Upper lobe of left lung (tissue), 6 donors: ENCODE data around the gene RTN4. TPM values are rescaled to one million over a fixed set of nuclear protein-coding genes. Genes with fewer than 3 reads are reported as not detected.

ENCODE experiments used
- ATAC-seq, 2 donors: fragments of 200-7000 bp; cut with Tn5 transposase; one replicate each; pipeline ENCODE4 v1.9.1; 2022; ENCODE audit warnings: mild to moderate bottlenecking in 2 of 2, moderate library complexity in 2 of 2; ENCODE audit not compliant: low FRiP score in 2 of 2
- DNase-seq, 2 donors: peaks; one replicate each; pipeline ENCODE4 v3.0.0-alpha.2; 2019 to 2020
- H3K27ac ChIP-seq, 4 donors: fragments of 200-600 bp; sonication (generic); one replicate each; pipeline ENCODE4 v1.5.1; 2016 to 2019
- H3K27me3 ChIP-seq, 4 donors: fragments of 200-600 bp; sonication (generic); one replicate each; pipeline ENCODE4 v1.5.1; 2017 to 2019
- H3K36me3 ChIP-seq, 4 donors: fragments of 200-600 bp; sonication (generic); one replicate each; pipeline ENCODE4 v1.5.1; 2016 to 2019
- H3K4me1 ChIP-seq, 4 donors: fragments of 200-600 bp; sonication (generic); one replicate each; pipeline ENCODE4 v1.5.1; 2018 to 2019
- H3K4me3 ChIP-seq, 4 donors: fragments of 200-600 bp; sonication (generic); one replicate each; pipeline ENCODE4 v1.5.1; 2017 to 2019; ENCODE audit warnings: mild to moderate bottlenecking in 2 of 4, moderate library complexity in 1 of 4
- H3K9me3 ChIP-seq, 4 donors: fragments of 200-600 bp; sonication (generic); one replicate each; pipeline ENCODE4 v1.5.1; 2018 to 2019
- EP300 ChIP-seq, 4 donors: sonication (generic); formaldehyde crosslinking; IDR thresholded peaks; one replicate each; pipeline ENCODE4 v1.5.1; 2017; ENCODE audit warnings: antibody characterized with exemption in 4 of 4, control low read depth in 2 of 4
- POLR2A ChIP-seq, 4 donors: fragments of 450-650 bp; IDR thresholded peaks; one replicate each; pipeline ENCODE4 v1.5.1; 2016 to 2017; ENCODE audit warnings: antibody characterized with exemption in 4 of 4, mild to moderate bottlenecking in 2 of 4
- POLR2AphosphoS5 ChIP-seq, 2 donors: sonication (generic); formaldehyde crosslinking; IDR thresholded peaks; one replicate each; pipeline ENCODE4 v1.5.1; 2017; ENCODE audit warnings: antibody characterized with exemption in 2 of 2
- WGBS, 2 donors: methylation state at CpG; one replicate each; pipeline ENCODE4 v1.1.5; 2017 to 2018; 5-methylcytosine and 5-hydroxymethylcytosine counted together
- total RNA-seq, 6 donors: library from RNA; depleted of rRNA in 4 of 6; stranded (reverse); fragments of >200 nt in 4 of 6; gene quantifications; one replicate each; pipeline versions ENCODE4 v1.1.0 to v1.2.1, GENCODE V29; 2016 to 2021
- TF ChIP-seq, protein P1 (sequence below), 6 experiments: fragments of 450-650 bp in 4 of 6; fragments of 200-600 bp in 2 of 6; sonication (generic) in 2 of 6; IDR thresholded peaks; one replicate each; pipeline ENCODE4 v1.5.1; 2016 to 2019; ENCODE audit warnings: antibody characterized with exemption in 6 of 6
- donor health status: DM: no; HTN: no; CAD: no; lungs with moderate emphysema.
- donor health status: DM: no; HTN: yes; CAD: no; lungs with severe emphysema.

RTN4 gene
- total RNA-seq, 6 donors from 2014 or later: 128 to 345 (median 233) TPM

DNA sequence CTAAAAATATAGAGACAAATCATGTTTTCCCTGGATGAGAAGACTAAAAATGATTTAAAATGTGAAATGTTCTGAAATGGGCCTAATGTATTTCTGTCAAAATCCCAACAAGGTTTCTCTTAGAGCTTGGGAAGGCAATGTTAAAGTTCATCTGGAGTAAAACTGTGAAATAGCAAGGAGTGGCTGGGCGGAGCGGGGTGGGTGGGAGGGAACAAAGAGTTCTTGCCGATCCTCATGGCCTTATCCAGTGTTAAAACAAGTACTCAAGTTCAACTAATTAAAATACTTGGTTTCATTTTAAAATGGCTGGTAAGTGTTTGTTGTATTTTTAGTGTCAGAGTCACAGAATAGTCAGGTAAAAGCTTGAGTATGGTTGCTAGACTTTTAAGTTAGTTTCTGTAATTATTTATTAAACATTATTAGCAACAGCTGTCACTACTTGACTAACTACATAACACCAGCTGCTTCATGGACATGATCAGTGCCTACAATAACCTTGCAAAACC is 87.3 kb downstream of the RTN4 start:
- Histone ChIP-seq H3K9me3 (no peaks in the 10 kb centered on the region), H3K36me3 (peaks cover 0 to 4% (median 1%) of the 10 kb centered on the region in 4 donors), H3K4me1 (peaks cover 6 to 27% (median 10%) of the 10 kb centered on the region in 4 donors), H3K27ac (peak overlapping the region in 3 of 4 donors; percentile 25 to 67 (median 64)), H3K4me3 (no peak overlapping the region), H3K27me3 (no peaks in the 10 kb centered on the region)
- WGBS, 2 donors: 63 to 65% methylated on average over 3 of the region's 3 CpGs
- DNase-seq: no peak
- no peak for ATAC-seq
- TF ChIP-seq EP300 (IDR thresholded peaks at IDR 0.05) (no peak), POLR2AphosphoS5 (IDR thresholded peaks at IDR 0.05) (no peak)

- TF ChIP-seq POLR2AphosphoS5 (IDR thresholded peaks at IDR 0.05) (no peak), POLR2A (IDR thresholded peaks at IDR 0.05) (no peak), EP300 (IDR thresholded peaks at IDR 0.05) (no peak)
- TF ChIP-seq, protein P1, sequence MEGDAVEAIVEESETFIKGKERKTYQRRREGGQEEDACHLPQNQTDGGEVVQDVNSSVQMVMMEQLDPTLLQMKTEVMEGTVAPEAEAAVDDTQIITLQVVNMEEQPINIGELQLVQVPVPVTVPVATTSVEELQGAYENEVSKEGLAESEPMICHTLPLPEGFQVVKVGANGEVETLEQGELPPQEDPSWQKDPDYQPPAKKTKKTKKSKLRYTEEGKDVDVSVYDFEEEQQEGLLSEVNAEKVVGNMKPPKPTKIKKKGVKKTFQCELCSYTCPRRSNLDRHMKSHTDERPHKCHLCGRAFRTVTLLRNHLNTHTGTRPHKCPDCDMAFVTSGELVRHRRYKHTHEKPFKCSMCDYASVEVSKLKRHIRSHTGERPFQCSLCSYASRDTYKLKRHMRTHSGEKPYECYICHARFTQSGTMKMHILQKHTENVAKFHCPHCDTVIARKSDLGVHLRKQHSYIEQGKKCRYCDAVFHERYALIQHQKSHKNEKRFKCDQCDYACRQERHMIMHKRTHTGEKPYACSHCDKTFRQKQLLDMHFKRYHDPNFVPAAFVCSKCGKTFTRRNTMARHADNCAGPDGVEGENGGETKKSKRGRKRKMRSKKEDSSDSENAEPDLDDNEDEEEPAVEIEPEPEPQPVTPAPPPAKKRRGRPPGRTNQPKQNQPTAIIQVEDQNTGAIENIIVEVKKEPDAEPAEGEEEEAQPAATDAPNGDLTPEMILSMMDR (IDR thresholded peaks at IDR 0.05): no peak
- H3K36me3 ChIP-seq: peaks cover 0 to 4% (median 1%) of the 10 kb centered on the region in 4 donors
- H3K27ac ChIP-seq: peak overlapping the region in 2 of 4 donors; percentile 57 to 64
- DNase-seq: peak in 1 of 2 donors; percentile 47
- WGBS, 2 donors: 85 to 89% methylated on average over 13 of the region's 13 CpGs
- no peaks in the 10 kb centered on the region for H3K9me3 ChIP-seq
- H3K27me3 ChIP-seq: no peaks in the 10 kb centered on the region
- H3K4me1 ChIP-seq: peaks cover 6 to 27% (median 10%) of the 10 kb centered on the region in 4 donors
- ATAC-seq: no peak
- no peak overlapping the region for H3K4me3 ChIP-seq
Measured at GRCh38 chr2:54962511-54962910, 87.7 kb downstream of the RTN4 start.

DNA sequence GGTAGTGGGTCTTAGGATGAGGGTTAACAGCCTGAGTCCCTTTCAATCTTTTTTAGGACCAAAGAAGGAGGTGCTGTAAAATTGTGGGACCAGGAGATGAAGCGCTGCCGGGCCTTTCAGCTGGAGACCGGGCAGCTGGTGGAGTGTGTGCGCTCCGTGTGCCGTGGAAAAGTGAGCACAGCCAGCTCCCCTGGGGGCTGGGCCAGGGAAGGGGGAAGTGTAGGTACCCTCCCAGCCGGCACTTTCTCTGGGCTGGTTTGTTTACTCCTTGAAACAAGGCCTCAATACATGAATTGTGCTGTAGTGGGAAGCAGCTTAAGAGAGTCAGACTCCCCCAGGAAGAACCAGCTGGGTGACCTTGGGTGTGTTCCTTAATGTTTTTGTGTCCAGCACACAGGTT is 90.1 kb downstream of the RTN4 start:
- no peaks in the 10 kb centered on the region for H3K36me3 ChIP-seq
- H3K9me3 ChIP-seq: no peaks in the 10 kb centered on the region
- 77 to 90% methylated on average over 7 of the region's 7 CpGs for WGBS, 2 donors
- H3K27ac ChIP-seq: no peak overlapping the region
- TF ChIP-seq, protein P1 (IDR thresholded peaks at IDR 0.05): no peak
- TF ChIP-seq POLR2AphosphoS5 (IDR thresholded peaks at IDR 0.05) (no peak), EP300 (IDR thresholded peaks at IDR 0.05) (no peak), POLR2A (IDR thresholded peaks at IDR 0.05) (no peak)
- H3K27me3 ChIP-seq: no peaks in the 10 kb centered on the region
- ATAC-seq (no peak), DNase-seq (peak in 1 of 2 donors; percentile 25)
- peaks cover 0 to 16% (median 10%) of the 10 kb centered on the region in 4 donors for H3K4me1 ChIP-seq
- no peak overlapping the region for H3K4me3 ChIP-seq

DNA sequence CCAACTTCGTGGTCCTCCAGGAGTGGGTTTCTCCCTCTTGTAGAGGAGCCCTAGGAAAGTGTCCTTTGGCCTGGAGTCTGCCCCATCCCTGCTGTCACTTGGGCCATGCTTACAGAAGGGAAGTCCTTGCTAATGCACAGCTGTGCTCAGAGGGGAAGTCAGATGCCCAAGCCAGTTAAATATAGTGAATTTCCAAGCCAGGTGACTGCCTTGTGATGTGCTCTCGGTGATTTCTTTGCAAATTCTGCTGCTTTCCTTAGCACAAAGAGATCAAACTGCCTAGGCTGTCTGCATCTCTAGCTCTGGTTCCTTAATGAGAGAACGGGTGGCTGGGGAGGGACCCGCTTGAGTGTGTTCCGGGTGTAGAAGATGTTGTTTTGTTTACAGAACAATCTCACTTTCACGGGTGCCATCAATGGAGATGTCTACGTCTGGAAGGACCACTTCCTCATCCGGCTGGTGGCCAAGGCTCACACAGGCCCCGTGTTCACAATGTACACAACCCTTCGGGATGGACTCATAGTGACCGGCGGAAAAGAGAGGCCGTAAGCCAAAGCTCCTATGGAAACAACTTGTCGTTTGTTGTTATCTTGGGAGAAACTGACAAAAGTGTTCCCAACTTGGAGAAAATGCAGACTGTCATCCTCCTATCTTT is 91.4 kb downstream of the RTN4 start:
- ATAC-seq: no peak
- no peaks in the 10 kb centered on the region for H3K27me3 ChIP-seq
- DNase-seq: no peak
- TF ChIP-seq POLR2A (IDR thresholded peaks at IDR 0.05) (no peak), EP300 (IDR thresholded peaks at IDR 0.05) (no peak), POLR2AphosphoS5 (IDR thresholded peaks at IDR 0.05) (no peak)
- TF ChIP-seq, protein P1 (IDR thresholded peaks at IDR 0.05): no peak
- WGBS, 2 donors: 84 to 89% methylated on average over 14 of the region's 14 CpGs
- no peak overlapping the region for H3K4me3 ChIP-seq
- H3K9me3 ChIP-seq: no peaks in the 10 kb centered on the region
- H3K4me1 ChIP-seq: peaks cover 0 to 12% (median 8%) of the 10 kb centered on the region in 4 donors
- no peak overlapping the region for H3K27ac ChIP-seq
- no peaks in the 10 kb centered on the region for H3K36me3 ChIP-seq

GRCh38 chr2:54957321-54957999 is 92.8 kb downstream of the RTN4 start:
- WGBS, 2 donors: 94 to 99% methylated on average over 10 to 18 of the region's 18 CpGs
- Histone ChIP-seq H3K36me3 (no peaks in the 10 kb centered on the region), H3K4me3 (no peak overlapping the region), H3K4me1 (peaks cover 0 to 8% (median 4%) of the 10 kb centered on the region in 4 donors), H3K9me3 (no peaks in the 10 kb centered on the region), H3K27ac (no peak overlapping the region), H3K27me3 (no peaks in the 10 kb centered on the region)
- no peak for TF ChIP-seq POLR2A (IDR thresholded peaks at IDR 0.05)
- TF ChIP-seq, protein P1 (IDR thresholded peaks at IDR 0.05): no peak
- no peak for TF ChIP-seq EP300 (IDR thresholded peaks at IDR 0.05)
- no peak for TF ChIP-seq POLR2AphosphoS5 (IDR thresholded peaks at IDR 0.05)
- DNase-seq: peak in 1 of 2 donors; percentile 12
- no peak for ATAC-seq
